ENCODE measurements around the gene NANOGP8.

The NANOGP8 gene

GRCh38 chr15:35080226-35080625, 4.9 kb downstream of the NANOGP8 start:
- Mint-ChIP-seq H3K36me3 (ENCODE audit: low read depth) (peaks cover 16% of the 10 kb centered on the region), H3K4me3 (no peak overlapping the region), H3K4me1 (peaks cover 13% of the 10 kb centered on the region), H3K27me3 (ENCODE audit: low read depth) (no peaks in the 10 kb centered on the region), H3K9me3 (peaks cover 17% of the 10 kb centered on the region), H3K27ac (peak overlapping the region; percentile 28 to 94 (median 85))
- TF ChIP-seq CTCF (IDR thresholded peaks at IDR 0.05; ENCODE audit: unreplicated experiment in 3 of 3) = no peak

GRCh38 chr15:35078221-35078915, 6.7 kb downstream of the NANOGP8 start:
- Mint-ChIP-seq H3K9me3 (peaks cover 17% of the 10 kb centered on the region), H3K36me3 (ENCODE audit: low read depth) (peaks cover 16% of the 10 kb centered on the region), H3K4me3 (no peak overlapping the region), H3K4me1 (peaks cover 13% of the 10 kb centered on the region), H3K27me3 (ENCODE audit: low read depth) (no peaks in the 10 kb centered on the region), H3K27ac (peak overlapping the region; percentile 26 to 87 (median 86))
- peak; percentile 86 to 91 (median 91) for TF ChIP-seq CTCF (IDR thresholded peaks at IDR 0.05; ENCODE audit: unreplicated experiment in 3 of 3)

- Mint-ChIP-seq H3K27me3 (ENCODE audit: low read depth) (no peaks in the 10 kb centered on the region), H3K4me3 (no peak overlapping the region), H3K9me3 (peaks cover 5% of the 10 kb centered on the region), H3K36me3 (ENCODE audit: low read depth) (peaks cover 4% of the 10 kb centered on the region), H3K27ac (no peak overlapping the region), H3K4me1 (peaks cover 15% of the 10 kb centered on the region)
- TF ChIP-seq CTCF (IDR thresholded peaks at IDR 0.05; ENCODE audit: unreplicated experiment in 3 of 3) = no peak
Measured at GRCh38 chr15:35071106-35071505, 14.0 kb downstream of the NANOGP8 start.

- Mint-ChIP-seq H3K9me3 (peaks cover 5% of the 10 kb centered on the region), H3K36me3 (ENCODE audit: low read depth) (peaks cover 4% of the 10 kb centered on the region), H3K4me3 (no peak overlapping the region), H3K4me1 (peaks cover 31% of the 10 kb centered on the region), H3K27me3 (ENCODE audit: low read depth) (no peaks in the 10 kb centered on the region), H3K27ac (peak overlapping the region; percentile 9 to 98 (median 90))
- TF ChIP-seq CTCF (IDR thresholded peaks at IDR 0.05; ENCODE audit: unreplicated experiment in 3 of 3) = no peak
Measured at GRCh38 chr15:35068846-35069475, 16.1 kb downstream of the NANOGP8 start.

- Mint-ChIP-seq H3K36me3 (ENCODE audit: low read depth) (peaks cover 4% of the 10 kb centered on the region), H3K27ac (peak overlapping the region; percentile 87 to 98 (median 94)), H3K4me3 (peak overlapping the region in 2 of 3 experiments; percentile 17 to 29), H3K4me1 (peaks cover 32% of the 10 kb centered on the region), H3K27me3 (ENCODE audit: low read depth) (no peaks in the 10 kb centered on the region), H3K9me3 (peaks cover 5% of the 10 kb centered on the region)
- TF ChIP-seq CTCF (IDR thresholded peaks at IDR 0.05; ENCODE audit: unreplicated experiment in 3 of 3) = no peak
Measured at GRCh38 chr15:35067496-35068347, 17.4 kb downstream of the NANOGP8 start.
